HEK293 (cell line): Measurements from ENCODE around the gene SPG11.
"Not testable (repeated sequence)": the region's sequence is repeated elsewhere in the genome, so short reads cannot be mapped to it uniquely, and the experiment has no call there.

Source experiments
- KLF1 ChIP-seq: fragments of 450-650 bp; formaldehyde crosslinking; IDR thresholded peaks from 2 replicates; pipeline ENCODE4 v1.5.1; 2016; ENCODE audit warnings: missing biosample characterization, missing genetic modification characterization
- ZNF10 ChIP-seq: fragments of 450-650 bp; formaldehyde crosslinking; IDR thresholded peaks from 2 replicates; pipeline ENCODE4 v1.5.1; 2017; ENCODE audit warnings: missing biosample characterization, missing genetic modification characterization
- ZNF121 ChIP-seq: fragments of 450-650 bp; formaldehyde crosslinking; IDR thresholded peaks from 2 replicates; pipeline ENCODE4 v1.5.1; 2016; ENCODE audit warnings: missing biosample characterization, missing genetic modification characterization
- ZNF169 ChIP-seq: fragments of 450-650 bp; formaldehyde crosslinking; IDR thresholded peaks from 2 replicates; pipeline ENCODE4 v1.5.1; 2016; ENCODE audit warnings: missing biosample characterization, missing genetic modification characterization
- ZNF561 ChIP-seq: fragments of 450-650 bp; IDR thresholded peaks from 2 replicates; pipeline ENCODE4 v1.5.1; 2018; ENCODE audit warnings: missing biosample characterization, missing genetic modification characterization, borderline replicate concordance
- ZNF768 ChIP-seq: fragments of 450-650 bp; formaldehyde crosslinking; IDR thresholded peaks from 2 replicates; pipeline ENCODE4 v1.5.1; 2018; ENCODE audit warnings: missing biosample characterization, mild to moderate bottlenecking, missing genetic modification characterization
- ZNF791 ChIP-seq: fragments of 450-650 bp; formaldehyde crosslinking; IDR thresholded peaks from 2 replicates; pipeline ENCODE4 v1.5.1; 2016; ENCODE audit warnings: missing biosample characterization, missing genetic modification characterization
- TF ChIP-seq, protein P1 (sequence below): fragments of 450-650 bp; formaldehyde crosslinking; IDR thresholded peaks from 2 replicates; pipeline ENCODE4 v1.5.1; 2016; ENCODE audit warnings: missing biosample characterization, missing genetic modification characterization, low read depth
- TF ChIP-seq, protein P2 (sequence below): fragments of 450-650 bp; formaldehyde crosslinking; IDR thresholded peaks from 2 replicates; pipeline ENCODE4 v1.5.1; 2016; ENCODE audit warnings: missing biosample characterization, missing genetic modification characterization

DNA sequence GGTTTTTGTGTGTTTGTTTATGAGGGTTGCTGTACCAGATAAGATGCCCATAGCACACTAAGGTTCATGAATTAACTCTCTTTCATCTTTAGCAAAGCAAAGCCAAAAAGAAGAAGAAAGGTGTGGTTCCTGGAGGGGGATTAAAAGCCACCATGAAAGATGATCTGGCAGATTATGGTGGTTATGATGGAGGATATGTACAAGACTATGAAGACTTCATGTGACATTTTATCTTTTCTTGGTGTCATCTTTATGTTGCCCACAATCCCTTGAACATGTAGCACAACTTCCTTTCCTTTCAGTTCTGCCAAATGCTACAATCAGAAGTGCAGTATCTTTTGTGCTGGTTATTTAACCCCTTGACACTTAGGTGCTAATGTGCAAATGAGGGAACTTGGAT lies 102.5 kb downstream of the SPG11 start:
- TF ChIP-seq, protein P1, sequence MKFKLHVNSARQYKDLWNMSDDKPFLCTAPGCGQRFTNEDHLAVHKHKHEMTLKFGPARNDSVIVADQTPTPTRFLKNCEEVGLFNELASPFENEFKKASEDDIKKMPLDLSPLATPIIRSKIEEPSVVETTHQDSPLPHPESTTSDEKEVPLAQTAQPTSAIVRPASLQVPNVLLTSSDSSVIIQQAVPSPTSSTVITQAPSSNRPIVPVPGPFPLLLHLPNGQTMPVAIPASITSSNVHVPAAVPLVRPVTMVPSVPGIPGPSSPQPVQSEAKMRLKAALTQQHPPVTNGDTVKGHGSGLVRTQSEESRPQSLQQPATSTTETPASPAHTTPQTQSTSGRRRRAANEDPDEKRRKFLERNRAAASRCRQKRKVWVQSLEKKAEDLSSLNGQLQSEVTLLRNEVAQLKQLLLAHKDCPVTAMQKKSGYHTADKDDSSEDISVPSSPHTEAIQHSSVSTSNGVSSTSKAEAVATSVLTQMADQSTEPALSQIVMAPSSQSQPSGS (tag by site-specific recombination), result not testable (repeated sequence)
- TF ChIP-seq ZNF10; KLF1 (tag by site-specific recombination); ZNF121 (tag by site-specific recombination); ZNF169 (tag by site-specific recombination); ZNF561; ZNF768 (tag by site-specific recombination); ZNF791 (tag by site-specific recombination): not testable (repeated sequence)
- TF ChIP-seq, protein P2, sequence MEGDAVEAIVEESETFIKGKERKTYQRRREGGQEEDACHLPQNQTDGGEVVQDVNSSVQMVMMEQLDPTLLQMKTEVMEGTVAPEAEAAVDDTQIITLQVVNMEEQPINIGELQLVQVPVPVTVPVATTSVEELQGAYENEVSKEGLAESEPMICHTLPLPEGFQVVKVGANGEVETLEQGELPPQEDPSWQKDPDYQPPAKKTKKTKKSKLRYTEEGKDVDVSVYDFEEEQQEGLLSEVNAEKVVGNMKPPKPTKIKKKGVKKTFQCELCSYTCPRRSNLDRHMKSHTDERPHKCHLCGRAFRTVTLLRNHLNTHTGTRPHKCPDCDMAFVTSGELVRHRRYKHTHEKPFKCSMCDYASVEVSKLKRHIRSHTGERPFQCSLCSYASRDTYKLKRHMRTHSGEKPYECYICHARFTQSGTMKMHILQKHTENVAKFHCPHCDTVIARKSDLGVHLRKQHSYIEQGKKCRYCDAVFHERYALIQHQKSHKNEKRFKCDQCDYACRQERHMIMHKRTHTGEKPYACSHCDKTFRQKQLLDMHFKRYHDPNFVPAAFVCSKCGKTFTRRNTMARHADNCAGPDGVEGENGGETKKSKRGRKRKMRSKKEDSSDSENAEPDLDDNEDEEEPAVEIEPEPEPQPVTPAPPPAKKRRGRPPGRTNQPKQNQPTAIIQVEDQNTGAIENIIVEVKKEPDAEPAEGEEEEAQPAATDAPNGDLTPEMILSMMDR (tag by site-specific recombination), result not testable (repeated sequence)
